Measurements from ENCODE around the gene KCNN1.

KCNN1 gene

DNA sequence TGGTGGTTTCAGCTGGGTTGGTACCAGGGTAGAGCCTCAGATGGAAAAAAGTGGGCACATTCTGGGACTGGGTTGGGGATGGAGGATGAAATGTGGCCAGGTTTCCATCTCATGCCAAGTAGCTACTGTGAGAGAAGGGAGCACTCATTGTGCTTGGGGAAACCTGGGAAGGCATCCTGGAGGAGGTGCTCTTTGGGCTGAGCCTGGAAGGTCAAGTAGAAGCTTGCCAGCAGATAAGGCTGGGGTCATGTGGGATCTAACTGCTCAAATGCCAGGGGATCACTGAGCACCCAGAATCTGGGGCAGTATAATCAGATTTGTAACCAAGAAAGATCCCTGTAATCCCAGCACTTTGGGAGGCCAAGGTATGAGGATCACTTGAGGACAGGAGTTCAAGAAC lies 9.0 kb upstream of the KCNN1 start:
- H3K4me3 ChIP-seq (replicated peaks; ENCODE audit: insufficient read depth, low read length) = no peak overlapping the region
- H3K27ac ChIP-seq (replicated peaks) = no peak overlapping the region
- H3K27me3 ChIP-seq (ENCODE audit: insufficient read depth, poor library complexity, severe bottlenecking) = peaks cover 17% of the 10 kb centered on the region
- TF ChIP-seq, protein P1, sequence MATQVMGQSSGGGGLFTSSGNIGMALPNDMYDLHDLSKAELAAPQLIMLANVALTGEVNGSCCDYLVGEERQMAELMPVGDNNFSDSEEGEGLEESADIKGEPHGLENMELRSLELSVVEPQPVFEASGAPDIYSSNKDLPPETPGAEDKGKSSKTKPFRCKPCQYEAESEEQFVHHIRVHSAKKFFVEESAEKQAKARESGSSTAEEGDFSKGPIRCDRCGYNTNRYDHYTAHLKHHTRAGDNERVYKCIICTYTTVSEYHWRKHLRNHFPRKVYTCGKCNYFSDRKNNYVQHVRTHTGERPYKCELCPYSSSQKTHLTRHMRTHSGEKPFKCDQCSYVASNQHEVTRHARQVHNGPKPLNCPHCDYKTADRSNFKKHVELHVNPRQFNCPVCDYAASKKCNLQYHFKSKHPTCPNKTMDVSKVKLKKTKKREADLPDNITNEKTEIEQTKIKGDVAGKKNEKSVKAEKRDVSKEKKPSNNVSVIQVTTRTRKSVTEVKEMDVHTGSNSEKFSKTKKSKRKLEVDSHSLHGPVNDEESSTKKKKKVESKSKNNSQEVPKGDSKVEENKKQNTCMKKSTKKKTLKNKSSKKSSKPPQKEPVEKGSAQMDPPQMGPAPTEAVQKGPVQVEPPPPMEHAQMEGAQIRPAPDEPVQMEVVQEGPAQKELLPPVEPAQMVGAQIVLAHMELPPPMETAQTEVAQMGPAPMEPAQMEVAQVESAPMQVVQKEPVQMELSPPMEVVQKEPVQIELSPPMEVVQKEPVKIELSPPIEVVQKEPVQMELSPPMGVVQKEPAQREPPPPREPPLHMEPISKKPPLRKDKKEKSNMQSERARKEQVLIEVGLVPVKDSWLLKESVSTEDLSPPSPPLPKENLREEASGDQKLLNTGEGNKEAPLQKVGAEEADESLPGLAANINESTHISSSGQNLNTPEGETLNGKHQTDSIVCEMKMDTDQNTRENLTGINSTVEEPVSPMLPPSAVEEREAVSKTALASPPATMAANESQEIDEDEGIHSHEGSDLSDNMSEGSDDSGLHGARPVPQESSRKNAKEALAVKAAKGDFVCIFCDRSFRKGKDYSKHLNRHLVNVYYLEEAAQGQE (IDR thresholded peaks at IDR 0.05; ENCODE audit: insufficient replicate concordance, low read depth) = no peak
- TF ChIP-seq GABPA (IDR thresholded peaks at IDR 0.05; ENCODE audit: low read depth) (no peak), SPI1 (IDR thresholded peaks at IDR 0.05; ENCODE audit: borderline replicate concordance, low read depth) (no peak), POLR2AphosphoS5 (IDR thresholded peaks at IDR 0.05; ENCODE audit: low read depth) (no peak)
- TF ChIP-seq, protein P2, sequence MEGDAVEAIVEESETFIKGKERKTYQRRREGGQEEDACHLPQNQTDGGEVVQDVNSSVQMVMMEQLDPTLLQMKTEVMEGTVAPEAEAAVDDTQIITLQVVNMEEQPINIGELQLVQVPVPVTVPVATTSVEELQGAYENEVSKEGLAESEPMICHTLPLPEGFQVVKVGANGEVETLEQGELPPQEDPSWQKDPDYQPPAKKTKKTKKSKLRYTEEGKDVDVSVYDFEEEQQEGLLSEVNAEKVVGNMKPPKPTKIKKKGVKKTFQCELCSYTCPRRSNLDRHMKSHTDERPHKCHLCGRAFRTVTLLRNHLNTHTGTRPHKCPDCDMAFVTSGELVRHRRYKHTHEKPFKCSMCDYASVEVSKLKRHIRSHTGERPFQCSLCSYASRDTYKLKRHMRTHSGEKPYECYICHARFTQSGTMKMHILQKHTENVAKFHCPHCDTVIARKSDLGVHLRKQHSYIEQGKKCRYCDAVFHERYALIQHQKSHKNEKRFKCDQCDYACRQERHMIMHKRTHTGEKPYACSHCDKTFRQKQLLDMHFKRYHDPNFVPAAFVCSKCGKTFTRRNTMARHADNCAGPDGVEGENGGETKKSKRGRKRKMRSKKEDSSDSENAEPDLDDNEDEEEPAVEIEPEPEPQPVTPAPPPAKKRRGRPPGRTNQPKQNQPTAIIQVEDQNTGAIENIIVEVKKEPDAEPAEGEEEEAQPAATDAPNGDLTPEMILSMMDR (IDR thresholded peaks at IDR 0.05; ENCODE audit: insufficient read depth, low read length) = no peak
- no peak for DNase-seq (ENCODE audit: low read depth in 1 of 2, low spot score in 1 of 2)

- H3K4me3 ChIP-seq (replicated peaks; ENCODE audit: insufficient read depth, low read length) = no peak overlapping the region
- no peak overlapping the region for H3K27ac ChIP-seq (replicated peaks)
- TF ChIP-seq, protein P2 (IDR thresholded peaks at IDR 0.05; ENCODE audit: insufficient read depth, low read length) = no peak
- TF ChIP-seq GABPA (IDR thresholded peaks at IDR 0.05; ENCODE audit: low read depth) = no peak
- TF ChIP-seq, protein P1 (IDR thresholded peaks at IDR 0.05; ENCODE audit: insufficient replicate concordance, low read depth) = no peak
- TF ChIP-seq POLR2AphosphoS5 (IDR thresholded peaks at IDR 0.05; ENCODE audit: low read depth) = no peak
- TF ChIP-seq SPI1 (IDR thresholded peaks at IDR 0.05; ENCODE audit: borderline replicate concordance, low read depth) = no peak
- H3K27me3 ChIP-seq (ENCODE audit: insufficient read depth, poor library complexity, severe bottlenecking) = peaks cover 29% of the 10 kb centered on the region
- DNase-seq (ENCODE audit: low read depth in 1 of 2, low spot score in 1 of 2) = no peak
Observed at GRCh38 chr19:17963936-17964691, 2.8 kb upstream of the KCNN1 start.

DNA sequence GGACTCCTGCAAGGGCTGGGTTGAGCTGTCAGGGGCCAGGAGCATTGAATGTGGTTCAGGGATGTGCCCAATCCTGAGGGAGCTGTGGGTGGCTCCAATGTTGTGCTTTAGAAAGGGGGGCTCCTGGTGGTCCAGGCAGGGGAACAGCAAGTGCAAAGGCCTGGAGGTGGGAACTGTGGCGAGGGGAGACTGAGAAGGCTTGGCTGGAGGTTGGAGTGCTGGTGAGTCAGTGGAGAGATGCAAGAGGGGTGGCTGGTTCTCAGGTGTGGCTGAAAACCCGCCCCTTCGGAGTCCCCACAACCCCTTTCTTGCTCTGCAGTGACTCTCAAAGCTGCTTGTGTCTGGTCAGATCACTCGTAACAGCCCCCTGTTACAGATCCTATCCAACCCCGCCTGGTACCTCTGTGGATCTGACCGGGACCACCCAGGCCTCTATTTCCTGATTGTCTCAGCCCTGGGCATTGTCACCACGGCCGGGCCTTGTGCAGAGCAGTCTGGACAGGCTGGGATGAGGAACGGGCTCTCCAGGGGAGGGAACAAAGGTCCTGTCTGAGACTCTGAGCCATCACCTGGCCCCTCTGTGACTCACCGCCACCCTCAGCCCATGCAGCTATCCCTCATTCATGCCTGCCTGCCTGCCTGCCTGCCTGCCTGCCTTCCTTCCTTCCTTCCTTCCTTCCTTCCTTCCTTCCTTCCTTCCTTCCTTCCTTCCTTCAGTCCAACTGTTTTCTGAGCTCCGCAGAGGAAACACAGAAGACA lies 1.4 kb upstream of the KCNN1 start:
- TF ChIP-seq GABPA (IDR thresholded peaks at IDR 0.05; ENCODE audit: low read depth) = no peak
- TF ChIP-seq POLR2AphosphoS5 (IDR thresholded peaks at IDR 0.05; ENCODE audit: low read depth) = no peak
- DNase-seq (ENCODE audit: low read depth in 1 of 2, low spot score in 1 of 2) = no peak
- no peak overlapping the region for H3K4me3 ChIP-seq (replicated peaks; ENCODE audit: insufficient read depth, low read length)
- H3K27me3 ChIP-seq (ENCODE audit: insufficient read depth, poor library complexity, severe bottlenecking) = peaks cover 29% of the 10 kb centered on the region
- no peak overlapping the region for H3K27ac ChIP-seq (replicated peaks)

DNA sequence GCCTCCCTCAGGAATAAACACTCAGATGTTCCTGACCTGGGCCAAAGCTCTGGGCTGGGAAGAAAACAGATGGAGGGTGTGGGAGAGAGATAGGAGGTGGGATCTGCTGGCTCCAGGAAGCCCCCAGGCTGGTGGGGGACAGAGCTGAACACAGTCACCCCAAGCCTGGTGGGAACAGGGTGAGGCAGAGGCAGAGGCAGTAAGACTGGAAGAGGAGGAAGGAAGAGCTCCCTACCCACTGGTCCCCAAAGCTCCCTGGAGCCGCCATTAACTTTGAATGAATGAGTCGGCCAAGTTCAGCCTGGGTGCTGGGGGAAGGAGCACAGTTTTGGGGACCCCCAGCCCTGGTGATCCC lies 801 bp upstream of the KCNN1 start:
- H3K27me3 ChIP-seq (ENCODE audit: insufficient read depth, poor library complexity, severe bottlenecking) = peaks cover 29% of the 10 kb centered on the region
- H3K27ac ChIP-seq (replicated peaks) = no peak overlapping the region
- DNase-seq (ENCODE audit: low read depth in 1 of 2, low spot score in 1 of 2) = no peak
- no peak overlapping the region for H3K4me3 ChIP-seq (replicated peaks; ENCODE audit: insufficient read depth, low read length)
- TF ChIP-seq, protein P2 (IDR thresholded peaks at IDR 0.05; ENCODE audit: insufficient read depth, low read length) = no peak
- TF ChIP-seq GABPA (IDR thresholded peaks at IDR 0.05; ENCODE audit: low read depth) (no peak), SPI1 (IDR thresholded peaks at IDR 0.05; ENCODE audit: borderline replicate concordance, low read depth) (no peak), POLR2AphosphoS5 (IDR thresholded peaks at IDR 0.05; ENCODE audit: low read depth) (no peak)
- TF ChIP-seq, protein P1 (IDR thresholded peaks at IDR 0.05; ENCODE audit: insufficient replicate concordance, low read depth) = no peak
